GM06990 (cell line): ENCODE data around the gene GDF15.
"Not testable (repeated sequence)": the region's sequence is repeated elsewhere in the genome, so short reads cannot be mapped to it uniquely, and the experiment has no call there.

Experiments used
- DNase-seq: peaks from one replicate; pipeline ENCODE4 v3.0.0-alpha.2; 2011; ENCODE audit not compliant: insufficient read length; ENCODE audit errors: extremely low read depth
- H3K27me3 ChIP-seq: replicated peaks from 2 replicates; pipeline ENCODE4 v1.6.0; 2011; ENCODE audit warnings: low read length; ENCODE audit not compliant: control insufficient read depth, insufficient read depth
- H3K36me3 ChIP-seq: 2 replicates; pipeline ENCODE4 v1.5.1; 2011; ENCODE audit warnings: low read length; ENCODE audit not compliant: control insufficient read depth, insufficient read depth
- H3K4me3 ChIP-seq: replicated peaks from 2 replicates; pipeline ENCODE4 v1.5.1; 2011; ENCODE audit warnings: low read depth, mild to moderate bottlenecking, control low read depth, low read length
- CTCF ChIP-seq: IDR thresholded peaks from 2 replicates; pipeline ENCODE4 v1.5.1; 2011; ENCODE audit warnings: low read length, control low read depth, mild to moderate bottlenecking, inconsistent platforms; ENCODE audit not compliant: insufficient read depth, poor library complexity, severe bottlenecking

The GDF15 gene

GRCh38 chr19:18380843-18381242 is 5.1 kb upstream of the GDF15 start:
- TF ChIP-seq CTCF = no peak
- Histone ChIP-seq H3K27me3 (no peaks in the 10 kb centered on the region), H3K36me3 (no peaks in the 10 kb centered on the region)

GRCh38 chr19:18383622-18384021 is 2.3 kb upstream of the GDF15 start:
- not testable (repeated sequence) for H3K36me3 ChIP-seq, H3K4me3 ChIP-seq, DNase-seq, H3K27me3 ChIP-seq

More at GRCh38 chr19:18380843-18381242, 5.1 kb upstream of the GDF15 start:
- H3K4me3 ChIP-seq = no peak overlapping the region
- DNase-seq = no peak

GRCh38 chr19:18384775-18385174 is 1.2 kb upstream of the GDF15 start:
- no peak for TF ChIP-seq CTCF
- no peak for DNase-seq
- no peaks in the 10 kb centered on the region for H3K36me3 ChIP-seq
- no peak overlapping the region for H3K4me3 ChIP-seq
- H3K27me3 ChIP-seq = no peaks in the 10 kb centered on the region

GRCh38 chr19:18385359-18385674 is 641 bp upstream of the GDF15 start:
- Histone ChIP-seq H3K4me3 (no peak overlapping the region), H3K36me3 (no peaks in the 10 kb centered on the region), H3K27me3 (no peaks in the 10 kb centered on the region)
- no peak for DNase-seq
- no peak for TF ChIP-seq CTCF

- no peaks in the 10 kb centered on the region for H3K36me3 ChIP-seq
- no peaks in the 10 kb centered on the region for H3K27me3 ChIP-seq
- no peak for TF ChIP-seq CTCF
- peak overlapping the region; percentile 51 for H3K4me3 ChIP-seq
- DNase-seq = no peak
Measured at GRCh38 chr19:18386543-18387271, 749 bp downstream of the GDF15 start.

- peak; percentile 82 for TF ChIP-seq CTCF
- Histone ChIP-seq H3K36me3 (no peaks in the 10 kb centered on the region), H3K27me3 (no peaks in the 10 kb centered on the region), H3K4me3 (peak overlapping the region; percentile 53)
- peak; percentile 90 for DNase-seq
Measured at GRCh38 chr19:18388100-18388959, 2.4 kb downstream of the GDF15 start.
